Measurements from ENCODE around the gene CDC42EP1. TPM values are rescaled to one million over a fixed set of nuclear protein-coding genes. Genes with fewer than 3 reads are reported as not detected.

Gene CDC42EP1
- total and polyA plus RNA-seq, 2 donors (not counting 3 experiments of a cell fraction or from before 2014, with no cell fraction given) = 82.2 to 141 TPM

GRCh38 chr22:37568012-37568411 is 7.7 kb downstream of the CDC42EP1 start:
- H4K20me1 ChIP-seq (replicated peaks; ENCODE audit: control insufficient read depth, extremely low read depth, insufficient read depth, low read length) = peaks cover 3% of the 10 kb centered on the region
- no TSS peak for BruUV-seq (replicated peaks)
- ChIA-PET POLR2A (interaction anchor here (3.0 kb wide), 1 partner anchor 22 kb away, joined by 17 read pairs; no protein-coding TSS in a partner anchor), CTCF (interaction anchor here (0.6 to 21.8 kb wide), 9 partner anchors 11 to 40 kb away, joined by 3 to 977 read pairs (median 7); partner anchors contain the start of genes GGA1 and LGALS2)
- no peaks in the 10 kb centered on the region for H3K27me3 ChIP-seq (ENCODE audit: control insufficient read depth in 2 of 2, insufficient read depth in 2 of 2, low read length in 2 of 2)
- H3K4me2 ChIP-seq (ENCODE audit: insufficient read depth, low read length) = no peak overlapping the region
- H3K4me1 ChIP-seq (ENCODE audit: control insufficient read depth, extremely low read depth, insufficient read depth, low read length) = peaks cover 35% of the 10 kb centered on the region
- TF ChIP-seq JUN (IDR thresholded peaks at IDR 0.05; ENCODE audit: borderline replicate concordance, insufficient read depth, insufficient read length, low read depth) (no peak), EZH2 (IDR thresholded peaks at IDR 0.05; ENCODE audit: borderline replicate concordance, low read depth, low read length, severe bottlenecking) (no peak), POLR2A (IDR thresholded peaks at IDR 0.05; ENCODE audit: low read depth, low read length) (no peak), FOS (IDR thresholded peaks at IDR 0.05; ENCODE audit: borderline replicate concordance, insufficient read depth, low read length) (no peak), MYC (IDR thresholded peaks at IDR 0.05; ENCODE audit: low read depth, low read length) (no peak), POLR2AphosphoS5 (IDR thresholded peaks at IDR 0.05; ENCODE audit: insufficient read depth, low read depth, low read length) (no peak), GATA2 (IDR thresholded peaks at IDR 0.05; ENCODE audit: insufficient read depth, insufficient read length, low read depth, low read length) (no peak)
- TF ChIP-seq, protein P1, sequence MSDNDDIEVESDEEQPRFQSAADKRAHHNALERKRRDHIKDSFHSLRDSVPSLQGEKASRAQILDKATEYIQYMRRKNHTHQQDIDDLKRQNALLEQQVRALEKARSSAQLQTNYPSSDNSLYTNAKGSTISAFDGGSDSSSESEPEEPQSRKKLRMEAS (IDR thresholded peaks at IDR 0.05; ENCODE audit: insufficient read depth, insufficient read length) = no peak
- TF ChIP-seq, protein P2, sequence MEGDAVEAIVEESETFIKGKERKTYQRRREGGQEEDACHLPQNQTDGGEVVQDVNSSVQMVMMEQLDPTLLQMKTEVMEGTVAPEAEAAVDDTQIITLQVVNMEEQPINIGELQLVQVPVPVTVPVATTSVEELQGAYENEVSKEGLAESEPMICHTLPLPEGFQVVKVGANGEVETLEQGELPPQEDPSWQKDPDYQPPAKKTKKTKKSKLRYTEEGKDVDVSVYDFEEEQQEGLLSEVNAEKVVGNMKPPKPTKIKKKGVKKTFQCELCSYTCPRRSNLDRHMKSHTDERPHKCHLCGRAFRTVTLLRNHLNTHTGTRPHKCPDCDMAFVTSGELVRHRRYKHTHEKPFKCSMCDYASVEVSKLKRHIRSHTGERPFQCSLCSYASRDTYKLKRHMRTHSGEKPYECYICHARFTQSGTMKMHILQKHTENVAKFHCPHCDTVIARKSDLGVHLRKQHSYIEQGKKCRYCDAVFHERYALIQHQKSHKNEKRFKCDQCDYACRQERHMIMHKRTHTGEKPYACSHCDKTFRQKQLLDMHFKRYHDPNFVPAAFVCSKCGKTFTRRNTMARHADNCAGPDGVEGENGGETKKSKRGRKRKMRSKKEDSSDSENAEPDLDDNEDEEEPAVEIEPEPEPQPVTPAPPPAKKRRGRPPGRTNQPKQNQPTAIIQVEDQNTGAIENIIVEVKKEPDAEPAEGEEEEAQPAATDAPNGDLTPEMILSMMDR (IDR thresholded peaks at IDR 0.05; ENCODE audit: extremely low read depth in 1 of 2, insufficient read depth in 1 of 2, low read depth in 1 of 2, low read length in 2 of 2) = no peak
- H3K79me2 ChIP-seq (ENCODE audit: control insufficient read depth, insufficient read depth, low read length) = peaks cover 46% of the 10 kb centered on the region
- peaks cover 23 to 31% of the 10 kb centered on the region in 2 experiments for H3K36me3 ChIP-seq (ENCODE audit: control insufficient read depth in 2 of 2, extremely low read depth in 1 of 2, insufficient read depth in 2 of 2, low read length in 2 of 2)
- H3K27ac ChIP-seq (ENCODE audit: insufficient read depth, low read depth, low read length) = no peak overlapping the region
- no peak overlapping the region for H2AFZ ChIP-seq (ENCODE audit: low read depth, low read length)
- FAIRE-seq (no peak), DNase-seq (ENCODE audit: low read depth, low spot score) (no peak)
- no peaks in the 10 kb centered on the region for H3K9me1 ChIP-seq (replicated peaks; ENCODE audit: control insufficient read depth, extremely low read depth, insufficient read depth, low read length)
- no peak overlapping the region for H3K9ac ChIP-seq (replicated peaks; ENCODE audit: extremely low read depth, insufficient read depth, low read length)
- dilution Hi-C loops (cut with MboI; ENCODE audit: extremely low pct_ligation_motif_present, low sequenced_read_pairs) (no loop called here), intact Hi-C loops (cut with micrococcal nuclease) (no loop called here)
- no peaks in the 10 kb centered on the region for H3K9me3 ChIP-seq (replicated peaks; ENCODE audit: control insufficient read depth, insufficient read depth, low read length)
- no peak overlapping the region for H3K4me3 ChIP-seq (replicated peaks in 1 of 3; ENCODE audit: insufficient read depth in 1 of 3, low read depth in 1 of 3, low read length in 3 of 3)

Data from endothelial cell of umbilical vein (primary cell).